Activated CD8-positive, alpha-beta memory T cell treated with anti-CD3 and anti-CD28 coated beads for 1 hour (primary cell): ENCODE measurements around the gene ITGA1.
"Not testable (repeated sequence)": the region's sequence is repeated elsewhere in the genome, so short reads cannot be mapped to it uniquely, and the experiment has no call there.

Experiments used
- DNase-seq, 2 donors: peaks; one replicate each; pipeline ENCODE4 v3.0.0-alpha.2; 2020; ENCODE audit warnings: low read depth in 1 of 2; ENCODE audit errors: extremely low read depth in 1 of 2

Gene ITGA1

DNA sequence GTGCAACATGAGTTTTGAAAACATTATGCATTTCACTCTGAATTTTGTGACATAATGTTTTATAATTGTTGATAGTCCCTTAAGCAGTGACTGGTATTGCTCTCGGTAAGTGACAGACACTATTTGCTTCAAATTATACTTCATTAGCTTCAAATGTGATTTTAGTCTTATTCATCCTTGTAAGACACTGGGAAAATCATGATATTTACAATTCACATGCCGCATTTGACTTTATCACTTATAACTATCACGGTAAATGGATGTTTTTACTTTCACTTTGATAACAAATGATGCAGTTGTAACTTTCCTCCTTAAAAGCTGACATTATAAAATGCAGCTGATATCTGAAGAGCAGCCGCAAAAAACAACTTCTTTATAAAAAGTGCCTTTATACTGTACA, 157.3 kb downstream of the ITGA1 start:
- DNase-seq, result no peak

DNA sequence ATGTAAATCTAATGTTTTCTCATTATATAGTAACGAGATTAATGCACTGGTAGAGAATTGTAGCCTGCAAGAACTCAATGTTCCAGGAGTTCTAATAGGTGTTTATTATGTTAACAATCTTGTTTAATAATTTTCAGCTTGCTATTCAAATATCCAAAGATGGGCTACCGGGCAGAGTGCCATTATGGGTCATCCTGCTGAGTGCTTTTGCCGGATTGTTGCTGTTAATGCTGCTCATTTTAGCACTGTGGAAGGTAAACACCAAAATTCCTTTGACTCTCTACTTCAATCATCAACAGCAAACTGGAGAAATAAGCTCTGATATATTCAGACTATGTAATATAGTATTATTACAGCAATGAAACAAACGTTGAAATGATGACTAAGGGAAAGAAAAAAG, 159.5 kb downstream of the ITGA1 start:
- no peak for DNase-seq

DNA sequence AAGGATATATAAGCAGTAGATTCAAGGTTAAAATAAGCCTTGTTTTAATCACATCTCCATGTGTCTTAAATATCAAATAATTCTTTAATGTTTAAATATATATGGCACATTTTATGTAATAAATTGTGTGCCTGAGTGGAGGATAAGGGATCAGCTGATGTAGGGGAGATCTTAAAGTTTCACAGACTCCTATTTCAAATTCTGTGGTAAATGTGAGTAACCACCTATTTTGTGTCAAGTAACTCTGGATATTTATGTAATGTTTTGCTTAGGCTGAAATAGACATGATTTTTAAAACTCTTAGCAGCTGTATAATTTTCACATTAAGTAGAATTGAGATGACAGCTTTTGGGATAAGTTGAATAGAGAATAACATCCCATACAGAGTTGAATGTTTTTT, 160.1 kb downstream of the ITGA1 start:
- no peak for DNase-seq

DNA sequence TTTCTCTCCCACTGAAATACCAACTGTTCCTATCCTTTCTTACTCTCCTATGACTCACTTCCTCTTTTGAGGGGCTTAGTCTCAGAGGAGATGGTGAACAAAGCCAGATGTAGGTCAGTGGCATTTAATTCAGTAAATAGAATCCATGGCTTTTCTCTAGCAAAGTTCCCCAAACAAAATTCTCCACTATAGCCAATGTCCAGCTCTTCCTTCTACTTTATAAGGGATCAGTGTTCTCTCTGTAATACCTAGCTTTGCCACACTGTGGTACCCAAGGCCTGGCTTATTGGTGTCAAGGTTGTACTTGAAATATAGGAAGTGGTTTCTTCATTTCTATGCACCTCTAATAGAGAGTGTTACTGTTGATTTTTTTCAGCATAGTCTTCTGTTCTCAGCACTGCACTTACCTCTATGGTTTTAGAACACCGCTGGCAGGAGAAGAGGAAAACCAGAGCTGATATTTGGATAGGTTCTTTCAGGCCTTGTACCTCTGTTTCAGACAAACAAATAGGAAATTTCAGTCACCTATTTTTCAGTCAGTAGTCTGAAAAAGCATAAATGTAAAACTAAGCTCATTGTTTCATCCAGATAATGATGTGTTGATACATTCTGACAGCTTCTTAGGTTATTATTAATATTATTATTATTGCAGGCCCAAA, 160.8 kb downstream of the ITGA1 start:
- DNase-seq, result peak; percentile 8 to 20

DNA sequence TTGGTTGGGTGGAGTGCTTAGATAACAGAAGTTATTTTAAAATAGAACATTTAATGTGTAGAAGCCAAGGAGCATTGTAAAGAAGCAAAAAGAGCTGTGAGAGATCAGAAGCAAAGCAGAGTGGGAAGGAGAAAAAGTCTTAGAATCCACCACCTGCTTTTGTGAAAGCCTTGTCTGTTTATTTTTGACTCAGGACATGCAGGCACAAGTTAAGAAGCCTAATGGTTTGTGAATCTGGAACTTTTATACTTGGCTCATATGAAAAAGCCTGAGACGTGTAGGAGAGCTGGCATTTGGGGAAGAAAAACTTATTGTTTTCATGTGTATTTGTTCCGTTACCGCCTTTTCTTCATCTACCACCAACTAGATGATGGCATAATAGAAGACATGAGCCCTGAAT, 163.0 kb downstream of the ITGA1 start:
- no peak for DNase-seq

DNA sequence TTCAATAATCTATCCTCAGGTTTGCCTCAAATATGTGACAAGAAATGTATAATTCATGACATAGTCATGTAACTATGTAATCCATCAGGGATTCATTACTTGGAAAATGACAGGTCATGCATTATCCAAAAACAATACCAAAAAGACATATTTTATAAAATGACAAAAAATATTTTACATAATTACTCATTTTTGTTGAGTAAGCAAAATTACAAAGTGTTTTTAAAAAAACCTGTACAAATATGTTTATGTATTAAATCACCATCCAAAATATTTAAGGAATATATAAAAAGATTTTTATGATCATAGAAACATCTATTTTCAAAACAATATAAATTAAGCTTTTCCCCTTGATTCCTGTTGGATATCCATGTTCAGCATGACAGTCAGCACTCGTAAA, 164.8 kb downstream of the ITGA1 start:
- no peak for DNase-seq

DNA sequence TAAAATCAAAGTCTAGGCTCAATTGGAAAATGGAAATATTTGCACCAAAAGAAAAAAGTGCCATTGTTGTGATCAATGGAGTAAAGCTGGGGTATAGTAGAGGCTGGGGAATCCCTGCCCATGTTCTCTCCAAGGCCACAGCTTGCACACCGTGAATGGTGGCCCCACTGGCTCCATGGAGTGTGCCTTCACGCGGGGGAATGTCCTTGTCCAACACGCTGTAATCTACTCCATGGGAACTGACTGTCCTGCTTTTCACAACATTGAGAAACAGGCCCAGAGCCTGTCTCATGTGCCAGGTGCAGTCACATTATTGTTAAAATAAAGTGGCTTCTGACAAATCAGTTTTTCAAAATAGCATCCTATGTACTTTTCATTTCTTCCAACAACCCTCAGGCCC, 168.3 kb downstream of the ITGA1 start:
- no peak for DNase-seq

DNA sequence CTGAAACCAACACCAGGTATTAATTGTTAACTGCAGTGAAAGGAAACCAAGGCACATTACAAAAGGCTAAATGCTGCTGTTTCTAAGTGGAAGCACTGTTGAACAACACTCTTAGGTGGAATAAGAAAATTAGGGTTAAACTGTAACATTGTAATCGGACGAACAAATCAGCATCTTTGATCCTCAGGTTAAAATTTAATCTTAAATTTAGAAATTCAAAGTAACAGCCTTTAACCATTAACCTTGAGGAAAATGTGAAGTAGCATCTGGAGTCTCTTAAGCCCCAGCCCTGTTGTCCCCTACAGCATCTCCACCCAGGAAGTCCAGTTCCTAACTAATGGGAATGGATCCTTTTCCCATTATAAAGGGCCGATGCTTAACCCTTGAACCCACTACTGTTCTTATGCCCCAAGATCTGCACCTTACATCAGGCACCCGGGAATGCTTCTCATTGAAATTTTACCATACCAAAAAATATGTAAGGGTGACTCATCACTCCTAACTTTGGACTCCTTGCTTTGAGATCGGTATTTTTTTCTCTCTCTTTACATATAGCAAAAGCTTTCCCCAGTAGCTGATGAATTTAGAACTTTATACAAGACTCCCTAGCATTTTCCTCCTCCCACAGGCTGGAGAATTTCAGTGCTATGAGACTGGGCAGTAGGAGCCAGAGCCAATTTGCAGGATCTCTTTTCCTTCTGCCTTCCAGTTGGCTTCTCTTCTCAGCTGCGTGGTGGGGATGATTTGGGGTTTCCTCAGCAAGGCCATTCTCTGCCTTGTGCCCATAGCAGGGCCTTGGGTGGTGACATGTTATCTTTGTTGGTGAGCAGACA, 169.4 kb downstream of the ITGA1 start:
- DNase-seq, result no peak

DNA sequence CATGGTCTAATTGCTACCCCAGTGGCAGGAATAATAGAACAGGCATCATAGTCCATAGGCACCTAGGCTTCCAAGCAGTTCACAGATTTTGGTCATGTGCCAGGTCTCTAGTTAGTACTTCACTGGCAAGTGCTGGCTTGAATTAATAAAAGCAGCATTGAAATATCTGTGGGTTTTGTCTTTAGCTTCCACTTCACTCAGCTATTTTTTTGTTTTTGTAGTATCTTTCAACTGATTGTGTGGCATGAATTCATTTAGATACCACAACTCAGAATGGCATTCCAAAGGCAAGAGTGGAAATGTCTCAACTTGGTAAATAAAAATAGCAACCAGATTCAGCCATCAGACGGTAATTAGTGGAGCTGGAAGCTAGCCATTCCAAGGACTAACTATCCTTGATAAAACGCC, 173.6 kb downstream of the ITGA1 start:
- DNase-seq, result no peak

DNA sequence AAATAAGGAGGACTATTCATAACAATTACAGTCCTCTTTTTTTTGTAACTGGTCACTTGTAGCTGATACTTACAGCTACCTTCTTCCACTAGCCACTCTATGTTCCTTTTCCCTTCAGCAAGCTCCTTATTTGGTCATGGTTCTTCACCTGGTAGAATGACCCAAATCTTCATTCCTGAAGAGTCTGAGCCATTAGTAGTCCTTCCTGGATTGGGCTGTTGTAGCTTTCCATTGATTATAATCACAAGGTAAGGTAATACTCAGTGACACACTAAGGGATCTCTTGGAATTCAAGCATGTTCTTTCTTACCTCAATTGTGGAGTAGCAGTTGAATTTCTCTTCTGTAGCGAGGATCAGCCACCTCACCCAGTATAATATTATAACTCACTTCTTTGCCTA, 175.9 kb downstream of the ITGA1 start:
- DNase-seq, result no peak

DNA sequence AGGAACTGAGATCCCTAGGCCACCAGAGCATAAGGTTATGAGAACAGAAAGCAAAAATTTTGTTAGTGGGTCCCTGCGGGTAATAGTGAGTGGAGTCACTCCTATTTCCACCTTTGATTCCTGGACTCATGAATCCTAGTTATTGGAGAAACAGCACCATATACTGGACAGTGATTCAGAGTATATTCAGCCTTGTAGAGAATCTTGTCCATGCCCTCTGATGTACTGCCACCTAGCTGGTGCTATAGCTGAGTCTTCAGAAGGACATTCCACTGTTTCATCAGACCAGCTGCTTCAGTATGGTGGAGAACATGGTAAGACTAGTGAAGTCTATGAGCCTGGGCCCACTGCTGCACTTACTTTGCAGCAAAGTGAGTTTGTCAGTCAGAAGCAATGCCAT, 176.4 kb downstream of the ITGA1 start:
- DNase-seq, result no peak

DNA sequence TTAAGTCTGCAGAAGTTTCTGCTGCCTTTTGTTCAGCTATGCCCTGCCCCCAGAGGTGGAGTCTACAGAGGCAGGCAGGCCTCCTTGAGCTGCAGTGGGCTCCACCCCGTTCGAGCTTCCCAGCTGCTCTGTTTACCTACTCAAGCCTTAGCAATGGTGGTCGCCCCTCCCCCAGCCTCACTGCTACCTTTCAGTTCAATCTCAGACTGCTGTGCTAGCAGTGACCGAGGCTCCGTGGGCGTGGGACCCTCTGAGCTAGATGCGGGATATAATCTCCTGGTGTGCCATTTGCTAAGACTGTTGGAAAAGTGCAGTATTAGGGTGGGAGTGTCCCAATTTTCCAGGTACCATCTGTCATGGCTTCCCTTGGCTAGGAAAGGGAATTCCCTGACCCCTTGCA, 188.4 kb downstream of the ITGA1 start:
- not testable (repeated sequence) for DNase-seq

DNA sequence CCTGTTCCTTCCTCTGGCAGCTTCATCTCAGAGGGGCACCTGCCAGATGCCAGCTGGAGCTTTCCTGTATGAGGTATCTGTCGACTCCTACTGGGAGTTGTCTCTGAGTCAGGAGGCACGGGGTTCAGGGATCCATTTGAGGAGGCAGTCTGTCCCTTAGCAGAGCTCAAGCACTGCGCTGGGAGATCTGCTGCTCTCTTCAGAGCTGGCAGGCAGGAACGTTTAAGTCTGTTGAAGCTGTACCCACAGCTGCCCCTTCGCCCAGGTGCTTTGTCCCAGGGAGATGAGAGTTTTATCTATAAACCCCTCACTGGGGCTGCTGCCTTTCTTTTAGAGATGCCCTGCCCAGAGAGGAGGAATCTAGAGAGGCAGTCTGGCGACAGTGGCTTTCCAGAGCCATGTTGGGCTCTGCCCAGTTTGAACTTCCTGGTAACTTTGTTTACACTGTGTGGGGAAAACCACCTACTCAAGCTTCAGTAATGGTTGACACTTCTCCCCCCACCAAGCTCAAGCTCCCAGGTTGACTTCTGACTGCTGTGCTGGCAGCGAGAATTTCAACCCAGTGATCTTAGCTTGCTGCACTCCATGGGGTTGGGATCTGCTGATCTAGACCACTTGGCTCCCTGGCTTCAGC, 189.7 kb downstream of the ITGA1 start:
- no peak for DNase-seq

DNA sequence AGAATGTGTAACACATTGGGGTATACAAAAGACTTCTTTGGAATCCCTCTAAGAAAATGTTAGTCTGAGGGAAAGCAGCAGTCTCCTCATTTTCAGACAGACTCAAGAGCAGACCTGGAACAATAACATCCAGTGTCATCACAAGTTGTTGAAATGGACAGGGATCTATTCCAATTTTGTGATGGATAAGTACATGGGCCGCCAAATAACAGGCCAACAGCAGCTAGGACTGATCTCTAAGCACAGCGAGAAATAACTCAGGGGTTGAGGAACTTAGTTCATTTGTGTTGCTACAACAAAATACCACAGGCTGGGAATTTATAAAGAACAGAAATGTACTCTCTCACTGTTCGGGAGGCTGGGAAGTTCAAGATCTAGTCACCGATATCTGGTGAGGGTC, 193.8 kb downstream of the ITGA1 start:
- no peak for DNase-seq

DNA sequence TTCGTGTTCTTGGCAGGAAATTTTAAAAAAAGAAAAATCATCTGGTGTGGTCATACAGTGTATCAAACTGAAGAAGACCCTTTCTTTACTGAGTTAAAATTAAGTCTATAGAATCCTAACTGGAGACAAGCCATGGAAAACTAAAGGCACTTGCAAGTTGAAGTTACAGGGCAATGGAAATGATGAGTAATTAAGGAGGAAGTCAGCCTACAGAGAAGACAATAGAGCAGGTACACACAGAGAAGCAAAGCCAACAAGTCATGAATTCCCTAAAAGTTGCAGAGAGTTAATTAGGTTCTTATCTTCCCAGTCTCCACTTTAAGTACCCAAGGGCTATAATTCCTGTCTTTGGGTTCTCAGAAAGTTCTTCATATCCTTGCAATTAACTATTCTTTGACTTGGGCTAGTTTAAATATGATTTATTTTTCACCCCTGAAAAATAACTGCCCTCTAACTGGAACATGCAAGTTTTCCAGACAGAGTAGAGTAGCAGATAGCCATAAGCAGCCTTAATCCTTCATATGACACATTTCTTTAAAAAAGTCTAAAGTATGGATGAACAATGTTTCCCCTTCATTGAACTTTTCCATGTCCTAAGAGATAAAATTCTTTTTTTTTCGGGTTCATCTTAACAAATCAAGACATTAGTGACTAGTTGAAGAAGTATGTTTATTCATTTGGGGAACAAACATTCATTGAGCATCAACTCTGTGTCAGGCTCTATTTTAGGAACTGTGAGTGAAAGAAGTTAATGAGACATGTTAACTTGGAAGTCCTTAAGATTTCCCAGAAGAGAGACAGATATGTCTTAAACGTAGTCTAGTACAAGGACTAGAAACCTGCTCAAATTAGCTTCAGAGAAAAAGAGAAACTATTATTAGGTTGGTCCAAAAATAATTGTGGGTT, 196.3 kb downstream of the ITGA1 start:
- DNase-seq, result no peak

DNA sequence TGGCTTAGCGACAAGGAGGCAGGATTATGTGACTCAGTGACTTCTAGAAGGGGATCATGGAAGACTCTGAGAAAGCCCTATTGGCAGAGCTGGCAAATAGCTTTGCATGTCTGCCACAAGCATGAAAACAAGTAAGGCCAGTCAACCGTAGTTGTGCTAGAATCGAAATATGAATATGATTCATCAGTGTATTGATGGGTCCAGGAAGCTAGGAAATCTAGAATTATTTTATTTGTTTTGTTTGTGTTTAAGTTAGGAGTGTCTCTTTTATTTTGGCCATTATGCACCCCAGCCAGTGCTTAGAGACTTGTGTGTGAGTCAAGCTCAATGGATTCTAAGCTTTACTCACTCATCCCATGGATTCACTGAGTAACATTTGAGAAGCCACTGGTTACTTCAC, 197.6 kb downstream of the ITGA1 start:
- DNase-seq, result no peak

DNA sequence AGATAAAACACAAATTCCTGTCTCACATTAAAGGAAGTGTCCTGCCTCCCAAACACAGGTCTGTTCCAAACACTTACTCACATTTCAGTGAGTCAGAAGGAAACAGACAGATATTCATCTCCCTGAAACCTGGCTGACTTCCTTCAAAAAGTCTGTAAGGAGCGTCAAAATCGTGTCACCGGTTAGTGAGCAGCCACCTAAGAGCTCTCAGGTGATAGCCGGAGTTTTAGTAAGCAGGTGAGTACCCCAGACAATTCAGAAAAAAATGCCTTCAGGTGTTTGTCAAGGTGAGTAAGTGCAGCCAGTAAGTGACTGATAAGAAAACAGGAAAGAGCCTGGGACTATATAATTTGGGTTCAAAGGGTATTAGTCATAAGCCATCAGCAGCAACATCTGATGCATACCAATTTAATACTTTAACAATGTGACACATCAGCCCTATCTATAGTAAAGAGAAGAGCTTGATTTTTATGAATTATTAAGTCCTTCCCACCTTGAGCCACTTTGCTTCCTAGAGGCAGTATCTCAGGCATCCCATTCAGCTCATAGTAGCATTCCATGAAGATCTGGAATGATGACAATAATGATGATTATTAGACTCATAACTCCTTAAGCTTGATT, 200.1 kb downstream of the ITGA1 start:
- DNase-seq, result no peak

DNA sequence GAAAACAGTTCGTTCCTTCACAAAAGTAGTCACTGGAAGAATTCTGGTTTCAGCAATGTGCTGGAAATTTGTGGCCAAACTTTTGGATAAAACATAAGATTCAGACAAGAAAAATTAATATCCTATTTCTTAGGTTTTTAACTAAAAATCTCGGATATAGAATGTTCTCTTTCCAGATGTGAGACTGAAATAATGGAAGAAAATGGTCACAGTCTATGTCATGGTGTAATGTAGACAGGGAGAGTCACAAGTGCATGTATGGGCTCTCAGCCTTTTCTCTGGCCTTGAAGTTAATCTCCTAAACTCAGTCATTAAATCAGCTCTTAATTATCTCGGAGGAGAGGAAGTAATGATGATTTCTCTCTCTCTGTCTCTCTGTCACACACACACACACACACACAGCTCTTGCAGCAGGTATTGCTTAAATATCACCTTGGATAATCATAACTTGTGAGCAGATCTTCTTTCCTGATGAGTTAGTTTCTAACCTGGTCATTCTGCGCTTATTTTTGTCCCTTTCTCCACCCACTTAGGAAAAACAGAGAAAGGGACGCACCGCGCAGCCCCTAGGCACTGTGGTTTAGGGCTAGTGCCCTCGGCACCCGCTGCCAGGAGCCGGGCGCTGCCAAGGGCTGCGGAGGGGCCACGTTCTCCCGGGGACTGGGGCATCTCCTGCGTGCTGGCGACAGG, 200.8 kb downstream of the ITGA1 start:
- no peak for DNase-seq

DNA sequence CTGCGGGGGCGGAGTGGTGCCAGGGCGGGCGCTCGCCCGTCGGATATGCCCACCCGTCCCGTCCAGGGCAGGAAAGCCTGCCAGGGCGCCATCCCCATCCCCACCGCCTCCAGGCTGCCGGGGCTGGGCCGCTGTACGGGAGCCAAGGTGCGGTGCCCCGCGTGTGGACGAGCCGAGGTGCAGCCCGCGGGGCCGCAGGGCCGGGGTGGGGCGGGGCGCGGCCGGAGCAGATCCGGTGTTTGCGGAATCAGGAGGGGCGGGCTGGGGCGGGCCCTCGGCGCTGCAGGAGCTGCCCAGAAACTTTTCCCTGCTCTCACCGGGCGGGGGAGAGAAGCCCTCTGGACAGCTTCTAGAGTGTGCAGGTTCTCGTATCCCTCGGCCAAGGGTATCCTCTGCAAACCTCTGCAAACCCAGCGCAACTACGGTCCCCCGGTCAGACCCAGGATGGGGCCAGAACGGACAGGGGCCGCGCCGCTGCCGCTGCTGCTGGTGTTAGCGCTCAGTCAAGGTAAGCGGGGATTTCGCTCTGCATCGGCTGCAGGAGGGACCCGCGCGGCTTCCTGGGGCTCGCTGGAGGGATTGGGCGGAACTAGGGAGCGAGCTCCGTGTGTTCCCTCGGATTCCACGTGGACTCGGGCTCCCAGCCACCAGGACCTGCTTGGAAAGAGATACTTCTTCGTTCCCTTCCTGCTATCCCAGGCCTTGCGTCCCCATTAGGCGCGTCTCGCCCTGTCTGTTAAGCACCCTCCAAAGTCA, 201.5 kb downstream of the ITGA1 start, which contains the start of gene ITGA2:
TSS of gene ITGA2 (plus strand) at position 328 of the 756 bp plus-strand sequence. CDS start at position 445, 117 bp downstream.
- peak in 1 of 2 donors; percentile 5 for DNase-seq
